ENCODE measurements around the gene RARB. TPM values are rescaled to one million over a fixed set of nuclear protein-coding genes. Genes with fewer than 3 reads are reported as not detected.

The RARB gene
- total and polyA plus RNA-seq, 2 experiments from 2014 or later: 0.14 to 0.42 TPM

- no peak for DNase-seq (ENCODE audit: low spot score)
- Histone ChIP-seq H3K4me2 (peak overlapping the region; percentile 9; the same call in 1 of the 2 replicates), H3K4me3 (no peak overlapping the region), H3K27me3 (ENCODE audit: insufficient read depth) (no peaks in the 10 kb centered on the region), H3K27ac (ENCODE audit: low read depth) (no peak overlapping the region), H2AFZ (peak overlapping the region; percentile 33; the same call in 1 of the 2 replicates), H3K79me2 (replicated peaks; ENCODE audit: insufficient read depth) (no peaks in the 10 kb centered on the region), H3K9me2 (ENCODE audit: insufficient read depth) (peaks cover 9% of the 10 kb centered on the region; the same call in 1 of the 2 replicates), H3K4me1 (ENCODE audit: insufficient read depth) (peaks cover 12% of the 10 kb centered on the region), H3K36me3 (ENCODE audit: insufficient read depth) (no peaks in the 10 kb centered on the region), H4K20me1 (replicated peaks; ENCODE audit: insufficient read depth) (no peaks in the 10 kb centered on the region), H3F3A (replicated peaks; ENCODE audit: low read depth) (no peaks in the 10 kb centered on the region)
- no peaks in the 10 kb centered on the region for H3K9me3 Mint-ChIP-seq
- H3K4me3 Mint-ChIP-seq: no peak overlapping the region
- TF ChIP-seq ZNF114 (CRISPR knock-in tag; IDR thresholded peaks at IDR 0.05) (no peak), REST (IDR thresholded peaks at IDR 0.05; ENCODE audit: unreplicated experiment) (no peak), STAT1 (IDR thresholded peaks at IDR 0.05; ENCODE audit: unreplicated experiment) (no peak), CREB1 (CRISPR knock-in tag; IDR thresholded peaks at IDR 0.05; ENCODE audit: low read depth) (no peak)
- H3K36me3 Mint-ChIP-seq (ENCODE audit: low read depth): no peaks in the 10 kb centered on the region
- H3K27ac Mint-ChIP-seq: no peak overlapping the region
- H3K4me1 Mint-ChIP-seq: peaks cover 18% of the 10 kb centered on the region
- ATAC-seq: no peak
- peaks cover 2% of the 10 kb centered on the region for H3K27me3 Mint-ChIP-seq (ENCODE audit: insufficient read depth, low read depth, poor library complexity)
Measured at GRCh38 chr3:25471081-25471768, 43.2 kb downstream of the RARB start.

GRCh38 chr3:25472153-25472552, 44.1 kb downstream of the RARB start:
- Histone ChIP-seq H3K27ac (ENCODE audit: low read depth) (no peak overlapping the region), H3K9me2 (ENCODE audit: insufficient read depth) (peaks cover 9% of the 10 kb centered on the region; the same call in 1 of the 2 replicates), H3K4me3 (no peak overlapping the region), H3K27me3 (ENCODE audit: insufficient read depth) (no peaks in the 10 kb centered on the region), H3K79me2 (replicated peaks; ENCODE audit: insufficient read depth) (no peaks in the 10 kb centered on the region), H3F3A (replicated peaks; ENCODE audit: low read depth) (no peaks in the 10 kb centered on the region), H2AFZ (peak overlapping the region; percentile 33; the same call in 1 of the 2 replicates), H3K4me1 (ENCODE audit: insufficient read depth) (peaks cover 12% of the 10 kb centered on the region), H3K36me3 (ENCODE audit: insufficient read depth) (no peaks in the 10 kb centered on the region), H4K20me1 (replicated peaks; ENCODE audit: insufficient read depth) (no peaks in the 10 kb centered on the region), H3K4me2 (peak overlapping the region; percentile 9; the same call in 1 of the 2 replicates)
- ATAC-seq (no peak), DNase-seq (ENCODE audit: low spot score) (no peak)
- H3K9me3 Mint-ChIP-seq: no peaks in the 10 kb centered on the region
- H3K4me3 Mint-ChIP-seq: no peak overlapping the region
- peaks cover 18% of the 10 kb centered on the region for H3K4me1 Mint-ChIP-seq
- H3K36me3 Mint-ChIP-seq (ENCODE audit: low read depth): no peaks in the 10 kb centered on the region
- H3K27me3 Mint-ChIP-seq (ENCODE audit: insufficient read depth, low read depth, poor library complexity): peaks cover 2% of the 10 kb centered on the region
- H3K27ac Mint-ChIP-seq: no peak overlapping the region
- TF ChIP-seq REST (IDR thresholded peaks at IDR 0.05; ENCODE audit: unreplicated experiment) (no peak), EZH2phosphoT487 (IDR thresholded peaks at IDR 0.05; ENCODE audit: unreplicated experiment) (no peak), EZH2 (IDR thresholded peaks at IDR 0.05; ENCODE audit: low read depth, unreplicated experiment) (no peak), POLR2AphosphoS5 (IDR thresholded peaks at IDR 0.05; ENCODE audit: low read depth) (no peak), CTCF (conservative IDR thresholded peaks at IDR 0.05; ENCODE audit: low read depth in 2 of 2) (no peak), STAT1 (IDR thresholded peaks at IDR 0.05; ENCODE audit: unreplicated experiment) (no peak), JUNB (IDR thresholded peaks at IDR 0.05; ENCODE audit: unreplicated experiment) (no peak)

All from GM23338 (cell line).